ENCODE results near the gene PDIA4. TPM values are rescaled to one million over a fixed set of nuclear protein-coding genes. Genes with fewer than 3 reads are reported as not detected.
A peak's percentile ranks its signal among the peaks of the same experiment; 100 is the strongest.

The PDIA4 gene
- total RNA-seq, 2 experiments from 2014 or later, result 80.2 to 82.8 TPM

DNA sequence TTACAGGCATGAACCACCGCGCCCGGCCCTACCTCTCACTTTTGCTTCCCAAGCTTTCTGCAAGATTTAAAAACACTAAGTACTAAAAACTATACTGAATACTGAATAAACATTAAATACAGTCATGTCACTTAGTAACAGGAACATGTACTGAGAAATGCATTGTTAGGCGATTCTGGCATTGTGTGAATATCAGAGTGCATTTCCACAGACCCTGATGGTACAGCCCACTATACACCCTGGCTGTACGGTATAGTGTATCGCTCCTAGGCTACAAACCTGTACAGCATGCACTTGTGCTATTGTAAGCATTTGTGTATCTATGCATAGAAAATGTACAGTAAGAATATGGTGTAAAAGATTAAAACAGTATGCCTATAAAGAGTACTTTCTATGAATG, 29.1 kb downstream of the PDIA4 start:
- intact Hi-C loops (cut with micrococcal nuclease), result no loop called here
- Mint-ChIP-seq H3K9me3 (no peaks in the 10 kb centered on the region), H3K27me3 (ENCODE audit: low read depth) (no peaks in the 10 kb centered on the region), H3K27ac (no peak overlapping the region), H3K36me3 (ENCODE audit: low read depth) (peaks cover 7% of the 10 kb centered on the region), H3K4me1 (ENCODE audit: low read depth) (no peaks in the 10 kb centered on the region), H3K4me3 (no peak overlapping the region)
- no peak for DNase-seq
- CTCF ChIA-PET, result interaction anchor here (1.3 kb wide), 2 partner anchors 8 to 67 kb away, joined by 3 to 5 read pairs; no protein-coding TSS in a partner anchor

DNA sequence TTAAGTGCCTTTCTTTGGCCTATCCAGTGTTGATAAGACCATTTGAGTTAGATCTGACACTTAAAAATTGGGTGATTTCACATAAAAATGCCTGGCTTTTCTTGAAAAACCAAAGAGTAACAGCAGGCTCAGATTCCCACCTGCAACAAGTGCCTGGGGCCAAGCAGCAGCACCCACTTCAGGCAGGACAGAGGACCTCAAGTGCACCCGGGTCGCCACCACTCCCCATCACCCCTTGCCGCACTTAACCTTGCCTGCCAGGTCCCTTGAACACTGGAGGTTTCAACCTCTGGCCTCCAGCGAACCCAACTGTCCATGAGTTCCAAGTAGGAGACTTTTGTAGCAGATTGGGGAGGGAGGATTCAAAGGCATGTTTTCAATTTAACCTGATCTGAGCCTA, 30.8 kb downstream of the PDIA4 start:
- intact Hi-C loops (cut with micrococcal nuclease), result no loop called here
- Mint-ChIP-seq H3K27ac (no peak overlapping the region), H3K4me3 (no peak overlapping the region), H3K9me3 (no peaks in the 10 kb centered on the region), H3K36me3 (ENCODE audit: low read depth) (no peaks in the 10 kb centered on the region), H3K4me1 (ENCODE audit: low read depth) (no peaks in the 10 kb centered on the region), H3K27me3 (ENCODE audit: low read depth) (no peaks in the 10 kb centered on the region)
- DNase-seq, result no peak
- CTCF ChIA-PET, result no interaction called here

DNA sequence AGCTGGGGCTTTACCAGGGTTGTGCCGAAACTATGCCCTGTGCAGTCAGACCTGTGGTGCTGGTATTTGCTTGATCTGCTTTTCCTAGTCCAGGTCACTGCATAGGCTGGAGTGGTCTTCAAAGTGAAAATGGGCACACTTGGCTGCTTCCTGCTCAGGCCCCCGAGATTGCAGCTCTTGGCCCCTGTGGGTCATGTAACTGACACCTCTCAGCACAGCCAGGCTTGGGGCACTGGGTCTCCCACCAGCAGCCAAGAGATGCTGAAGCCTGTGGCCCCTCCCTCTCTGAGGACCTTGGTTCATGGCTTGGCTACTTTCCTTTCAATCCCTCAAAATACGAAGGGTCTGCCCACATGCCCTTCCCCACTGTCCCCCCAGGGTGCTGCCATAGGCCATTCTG, 33.7 kb downstream of the PDIA4 start:
- no peaks in the 10 kb centered on the region for H3K36me3 Mint-ChIP-seq (ENCODE audit: low read depth)
- no peaks in the 10 kb centered on the region for H3K9me3 Mint-ChIP-seq
- CTCF ChIA-PET, result interaction anchor here (1.5 kb wide), 1 partner anchor 11 kb away, joined by 4 read pairs; no protein-coding TSS in a partner anchor
- H3K27ac Mint-ChIP-seq, result no peak overlapping the region
- no peak for DNase-seq
- intact Hi-C loops (cut with micrococcal nuclease), result no loop called here
- H3K4me3 Mint-ChIP-seq, result no peak overlapping the region
- no peaks in the 10 kb centered on the region for H3K27me3 Mint-ChIP-seq (ENCODE audit: low read depth)
- no peaks in the 10 kb centered on the region for H3K4me1 Mint-ChIP-seq (ENCODE audit: low read depth)

DNA sequence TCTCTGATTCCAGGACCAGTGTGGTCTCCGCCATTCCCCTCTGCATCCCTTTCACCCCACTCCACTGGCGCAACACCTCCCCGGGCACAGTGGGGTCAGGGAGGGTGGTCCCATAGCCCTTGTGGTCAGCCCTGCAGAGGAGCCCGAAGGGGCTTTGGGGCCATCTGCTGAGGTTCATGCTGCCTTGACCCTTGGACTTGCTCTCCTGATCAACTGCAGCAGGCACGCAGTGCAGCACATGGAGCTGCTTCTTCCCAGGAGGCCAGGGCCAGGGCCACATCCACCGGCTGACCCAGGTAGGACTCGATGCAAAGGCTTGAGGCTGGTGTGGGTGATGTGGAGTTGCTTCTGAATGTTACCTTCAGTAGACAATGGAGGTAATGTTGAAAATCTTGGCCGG, 35.1 kb downstream of the PDIA4 start:
- H3K4me1 Mint-ChIP-seq (ENCODE audit: low read depth), result peaks cover 6% of the 10 kb centered on the region
- no peaks in the 10 kb centered on the region for H3K27me3 Mint-ChIP-seq (ENCODE audit: low read depth)
- intact Hi-C loops (cut with micrococcal nuclease), result no loop called here
- H3K9me3 Mint-ChIP-seq, result no peaks in the 10 kb centered on the region
- H3K27ac Mint-ChIP-seq, result no peak overlapping the region
- H3K36me3 Mint-ChIP-seq (ENCODE audit: low read depth), result no peaks in the 10 kb centered on the region
- H3K4me3 Mint-ChIP-seq, result no peak overlapping the region
- no peak for DNase-seq
- CTCF ChIA-PET, result interaction anchor here (1.5 kb wide), 1 partner anchor 12 kb away, joined by 4 read pairs; no protein-coding TSS in a partner anchor

DNA sequence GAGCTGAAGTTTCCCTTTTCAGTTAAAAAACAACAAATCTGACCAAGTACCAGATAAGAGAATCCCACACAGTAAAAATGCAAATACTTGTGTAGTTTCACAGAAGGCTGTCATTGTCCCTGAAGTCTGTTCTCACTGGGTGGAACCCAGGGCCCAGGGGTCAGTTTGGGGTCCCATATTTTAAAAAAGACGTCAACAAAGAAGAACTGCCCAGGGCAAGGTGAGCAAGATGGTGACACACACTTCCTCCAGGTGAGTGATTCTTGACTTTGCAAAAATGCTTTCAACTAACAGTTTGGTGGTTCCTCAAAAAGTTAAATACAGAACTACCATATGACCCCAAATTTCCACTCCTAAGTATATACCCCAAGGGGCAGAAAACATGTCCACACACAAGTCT, 36.8 kb downstream of the PDIA4 start:
- H3K36me3 Mint-ChIP-seq (ENCODE audit: low read depth), result no peaks in the 10 kb centered on the region
- DNase-seq, result no peak
- CTCF ChIA-PET, result interaction anchor here (0.9 to 2.5 kb wide), 3 partner anchors 11 to 74 kb away, joined by 4 to 10 read pairs (median 4); no protein-coding TSS in a partner anchor
- intact Hi-C loops (cut with micrococcal nuclease), result no loop called here
- no peak overlapping the region for H3K4me3 Mint-ChIP-seq
- H3K9me3 Mint-ChIP-seq, result no peaks in the 10 kb centered on the region
- peaks cover 14% of the 10 kb centered on the region for H3K4me1 Mint-ChIP-seq (ENCODE audit: low read depth)
- no peak overlapping the region for H3K27ac Mint-ChIP-seq
- no peaks in the 10 kb centered on the region for H3K27me3 Mint-ChIP-seq (ENCODE audit: low read depth)

DNA sequence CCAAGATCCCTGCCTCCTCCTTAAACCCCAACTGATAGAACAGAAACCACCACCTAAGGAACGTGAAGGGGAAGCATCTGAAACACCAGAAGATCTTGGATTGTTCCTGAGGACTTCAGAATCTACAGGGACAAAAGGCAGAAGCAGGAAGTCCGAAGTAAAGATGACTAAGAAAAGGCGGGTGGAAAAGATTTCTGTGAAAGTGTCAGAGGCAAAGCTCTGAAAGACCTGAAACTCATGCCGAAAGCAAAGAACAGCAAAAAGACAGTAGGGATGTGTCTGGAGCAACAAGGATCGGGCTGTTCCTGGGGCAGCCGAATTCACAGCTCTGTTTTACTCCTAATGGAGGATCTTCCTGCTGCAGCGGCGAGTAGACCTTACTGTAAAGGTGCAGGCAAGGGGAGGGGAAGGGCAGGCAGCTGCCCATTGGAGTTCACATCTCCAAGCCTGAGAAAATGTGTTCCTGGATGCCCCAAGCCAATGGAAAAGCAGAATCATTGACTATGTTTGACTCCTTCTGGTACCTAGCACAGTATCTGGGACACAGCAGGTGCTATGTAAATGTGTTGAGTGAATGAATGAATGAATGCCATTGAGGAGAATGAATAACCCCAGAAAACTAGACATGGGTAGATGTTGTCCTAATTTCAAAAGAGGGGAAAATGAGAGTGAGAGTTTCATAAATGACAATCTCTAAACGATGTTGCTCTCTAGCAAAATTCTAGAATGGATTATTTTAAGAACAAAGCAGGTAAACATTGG, 40.4 kb downstream of the PDIA4 start:
- Mint-ChIP-seq H3K36me3 (ENCODE audit: low read depth) (peaks cover 2% of the 10 kb centered on the region), H3K4me1 (ENCODE audit: low read depth) (peaks cover 38% of the 10 kb centered on the region), H3K27ac (peak overlapping the region; percentile 93), H3K27me3 (ENCODE audit: low read depth) (peaks cover 7% of the 10 kb centered on the region), H3K9me3 (no peaks in the 10 kb centered on the region), H3K4me3 (peak overlapping the region; percentile 98)
- peak; percentile 28 for DNase-seq
- intact Hi-C loops (cut with micrococcal nuclease), result loop anchor here (1.0 to 10.0 kb wide), 14 partner anchors 25 to 617 kb away; partner anchors contain the start of genes EZH2, PDIA4, ZNF282 and ZNF425
- CTCF ChIA-PET, result interaction anchor here (0.9 to 1.9 kb wide), 4 partner anchors 17 to 139 kb away, joined by 3 to 9 read pairs (median 4); no protein-coding TSS in a partner anchor

DNA sequence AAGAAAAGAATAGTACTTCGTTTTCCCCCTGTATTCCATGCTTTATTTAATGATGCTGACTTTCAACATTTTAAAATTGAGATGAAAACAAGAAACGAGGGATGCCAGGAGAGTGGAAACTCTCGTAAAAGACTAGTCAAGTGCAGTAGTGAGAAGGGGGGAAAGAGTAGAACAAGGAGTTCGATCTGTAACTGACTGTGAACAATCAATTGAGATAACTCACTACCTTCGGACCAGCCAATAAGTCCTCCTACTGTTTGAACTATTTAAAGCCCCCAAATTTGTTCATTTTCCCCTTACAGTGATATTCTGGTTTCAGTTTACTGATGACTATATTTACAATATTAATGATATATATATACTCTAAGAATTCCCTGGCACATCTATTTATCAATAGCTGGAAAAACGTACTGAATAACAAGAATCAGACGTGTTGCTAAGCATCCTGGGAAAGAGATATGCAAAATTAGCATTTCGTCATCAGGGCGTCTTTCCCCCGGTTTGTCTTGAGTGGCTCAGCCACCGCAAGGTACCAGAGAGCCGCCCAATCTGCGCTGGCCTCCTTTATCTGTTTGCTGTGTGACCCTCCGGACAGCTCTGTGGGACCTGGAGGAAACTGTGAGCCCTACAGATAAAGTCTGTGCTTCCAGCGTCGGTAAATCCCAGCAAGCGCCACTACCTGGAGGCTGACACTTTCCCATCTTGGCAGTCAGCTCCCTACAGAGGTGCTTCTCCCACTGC, 41.1 kb downstream of the PDIA4 start:
- H3K36me3 Mint-ChIP-seq (ENCODE audit: low read depth), result peaks cover 2% of the 10 kb centered on the region
- no peaks in the 10 kb centered on the region for H3K9me3 Mint-ChIP-seq
- H3K27ac Mint-ChIP-seq, result peak overlapping the region; percentile 93
- peaks cover 40% of the 10 kb centered on the region for H3K4me1 Mint-ChIP-seq (ENCODE audit: low read depth)
- intact Hi-C loops (cut with micrococcal nuclease), result loop anchor here (1.0 to 10.0 kb wide), 14 partner anchors 24 to 618 kb away; partner anchors contain the start of genes EZH2, PDIA4, ZNF282 and ZNF425
- CTCF ChIA-PET, result interaction anchor here (0.9 to 1.9 kb wide), 4 partner anchors 16 to 139 kb away, joined by 3 to 9 read pairs (median 4); no protein-coding TSS in a partner anchor
- peaks cover 7% of the 10 kb centered on the region for H3K27me3 Mint-ChIP-seq (ENCODE audit: low read depth)
- peak; percentile 88 for DNase-seq
- peak overlapping the region; percentile 98 for H3K4me3 Mint-ChIP-seq

DNA sequence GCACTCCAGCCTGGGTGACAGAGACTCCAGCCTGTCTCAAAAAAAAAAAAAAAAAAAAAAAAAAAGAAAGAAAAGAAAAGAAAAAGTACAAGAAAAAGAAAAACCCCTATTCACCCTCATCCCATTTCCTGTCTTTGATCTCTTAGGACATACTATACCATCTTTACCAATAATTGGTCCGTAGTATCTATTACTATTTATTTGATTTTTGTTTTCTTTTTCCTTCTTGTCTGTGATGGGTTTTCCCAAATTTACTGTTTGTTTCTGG, 41.6 kb downstream of the PDIA4 start:
- Mint-ChIP-seq H3K27ac (peak overlapping the region; percentile 93), H3K4me3 (peak overlapping the region; percentile 69), H3K36me3 (ENCODE audit: low read depth) (peaks cover 2% of the 10 kb centered on the region), H3K9me3 (no peaks in the 10 kb centered on the region), H3K27me3 (ENCODE audit: low read depth) (peaks cover 7% of the 10 kb centered on the region), H3K4me1 (ENCODE audit: low read depth) (peaks cover 40% of the 10 kb centered on the region)
- DNase-seq, result no peak
- intact Hi-C loops (cut with micrococcal nuclease), result loop anchor here (1.0 to 10.0 kb wide), 14 partner anchors 23 to 618 kb away; partner anchors contain the start of genes EZH2, PDIA4, ZNF282 and ZNF425
- CTCF ChIA-PET, result interaction anchor here (0.9 kb wide), 1 partner anchor 79 kb away, joined by 5 read pairs; no protein-coding TSS in a partner anchor

DNA sequence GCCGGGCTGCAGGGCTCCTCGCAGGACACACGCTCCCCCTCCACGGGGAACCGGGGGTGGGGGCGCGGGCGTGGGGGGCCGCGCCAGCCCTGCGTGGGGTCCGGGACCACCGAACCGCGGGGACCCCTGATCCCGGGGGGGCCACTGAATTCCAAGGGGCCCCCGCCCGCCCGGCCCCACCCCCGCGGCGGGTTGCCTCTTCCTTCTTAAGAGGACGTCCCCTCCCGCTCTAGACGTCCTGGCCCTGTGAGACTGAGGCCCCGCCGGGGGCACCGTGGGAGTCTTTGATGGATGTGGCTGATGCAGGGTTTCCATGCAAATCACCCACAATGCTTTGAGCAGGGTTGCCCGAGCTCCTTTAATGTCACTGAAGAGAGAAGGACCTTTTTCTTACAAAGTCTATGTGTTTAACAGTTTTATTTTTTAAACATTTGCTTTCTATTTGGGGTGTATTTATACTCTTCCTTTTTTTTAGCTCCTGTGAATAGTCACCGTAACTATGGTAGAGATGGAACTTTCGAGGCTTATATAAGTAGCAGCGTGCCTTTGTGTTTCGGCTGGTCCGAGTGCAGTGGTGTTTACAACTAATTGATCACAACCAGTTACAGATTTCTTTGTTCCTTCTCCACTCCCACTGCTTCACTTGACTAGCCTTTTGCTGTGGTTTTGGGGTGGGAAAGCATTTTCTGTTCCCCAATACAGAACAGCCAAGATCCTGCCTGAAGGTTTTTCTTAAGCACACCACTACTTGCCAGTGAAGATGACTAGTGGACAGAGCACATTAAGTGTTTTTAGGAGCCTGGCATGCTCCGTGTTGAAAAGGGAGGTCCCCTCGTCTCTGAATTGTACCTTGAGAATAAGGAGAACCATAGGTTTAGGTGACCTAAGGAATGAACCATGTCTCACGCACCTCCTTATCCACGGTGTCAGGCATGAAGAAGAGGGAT, 44.8 kb downstream of the PDIA4 start:
- peak; percentile 85 for DNase-seq
- H3K4me1 Mint-ChIP-seq (ENCODE audit: low read depth), result peaks cover 52% of the 10 kb centered on the region
- H3K4me3 Mint-ChIP-seq, result peak overlapping the region; percentile 92
- H3K9me3 Mint-ChIP-seq, result peaks cover 6% of the 10 kb centered on the region
- peaks cover 2% of the 10 kb centered on the region for H3K36me3 Mint-ChIP-seq (ENCODE audit: low read depth)
- intact Hi-C loops (cut with micrococcal nuclease), result loop anchor here (1.0 to 10.0 kb wide), 8 partner anchors 19 to 621 kb away; partner anchors contain the start of genes EZH2, ZNF425 and ZNF786
- CTCF ChIA-PET, result interaction anchor here (0.5 to 2.6 kb wide), 6 partner anchors 9 to 1383 kb away, joined by 3 to 13 read pairs (median 4); no protein-coding TSS in a partner anchor
- H3K27ac Mint-ChIP-seq, result peak overlapping the region; percentile 87
- peaks cover 7% of the 10 kb centered on the region for H3K27me3 Mint-ChIP-seq (ENCODE audit: low read depth)

DNA sequence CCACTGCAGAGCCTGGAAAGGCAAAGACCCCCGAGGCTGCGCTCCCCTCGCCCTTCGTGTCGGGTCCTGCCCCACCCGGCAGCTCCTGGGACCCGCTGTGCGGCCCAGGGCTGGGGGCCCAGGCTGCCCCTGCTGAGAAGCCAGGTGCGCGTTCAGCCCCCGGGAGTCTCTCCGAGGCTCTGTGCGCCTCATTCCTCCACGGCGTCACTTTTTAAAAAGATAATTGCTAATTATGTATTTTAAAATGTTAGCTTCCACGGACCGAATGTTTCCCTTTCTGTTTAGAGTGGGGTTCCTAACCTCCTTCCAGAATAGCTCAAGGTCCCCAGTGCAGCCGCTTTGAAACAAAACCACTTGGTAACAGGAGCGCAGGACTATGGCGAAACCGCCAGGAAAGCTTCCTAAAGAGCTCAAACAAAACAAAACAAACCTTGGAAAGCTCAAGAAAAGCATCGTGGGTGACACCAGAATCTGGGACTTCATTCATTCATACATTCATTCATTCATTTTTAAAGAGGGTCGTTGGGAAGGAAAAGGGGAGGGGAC, 45.6 kb downstream of the PDIA4 start:
- H3K36me3 Mint-ChIP-seq (ENCODE audit: low read depth), result peaks cover 2% of the 10 kb centered on the region
- intact Hi-C loops (cut with micrococcal nuclease), result loop anchor here (1.0 to 10.0 kb wide), 8 partner anchors 18 to 622 kb away; partner anchors contain the start of genes EZH2, ZNF425 and ZNF786
- peak overlapping the region; percentile 92 for H3K4me3 Mint-ChIP-seq
- CTCF ChIA-PET, result interaction anchor here (0.5 to 2.6 kb wide), 5 partner anchors 8 to 162 kb away, joined by 3 to 13 read pairs (median 4); no protein-coding TSS in a partner anchor
- DNase-seq, result no peak
- peak overlapping the region; percentile 23 for H3K27ac Mint-ChIP-seq
- H3K27me3 Mint-ChIP-seq (ENCODE audit: low read depth), result peaks cover 7% of the 10 kb centered on the region
- H3K4me1 Mint-ChIP-seq (ENCODE audit: low read depth), result peaks cover 45% of the 10 kb centered on the region
- H3K9me3 Mint-ChIP-seq, result peaks cover 6% of the 10 kb centered on the region

DNA sequence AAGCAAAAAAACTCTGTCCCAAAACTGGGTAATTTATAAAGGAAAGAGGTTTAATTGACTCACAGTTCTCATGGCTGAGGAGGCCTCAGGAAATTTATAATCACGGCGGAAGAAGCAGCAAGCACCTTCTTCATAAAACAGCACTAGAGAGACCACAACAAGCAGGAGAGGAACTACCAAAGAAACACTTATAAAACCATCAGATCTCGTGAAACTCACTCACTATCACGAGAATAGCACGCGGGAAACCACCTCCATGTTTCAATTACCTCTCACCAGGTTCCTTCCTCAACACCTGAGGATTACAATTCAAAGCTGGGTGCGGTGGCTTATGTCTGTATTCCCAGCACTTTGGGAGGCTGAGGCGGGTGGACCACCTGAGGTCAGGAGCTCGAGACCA, 48.5 kb downstream of the PDIA4 start:
- H3K4me3 Mint-ChIP-seq, result no peak overlapping the region
- peak overlapping the region; percentile 55 for H3K27ac Mint-ChIP-seq
- intact Hi-C loops (cut with micrococcal nuclease), result loop anchor here (1.0 to 10.0 kb wide), 2 partner anchors 14 to 625 kb away; no protein-coding TSS in a partner anchor
- H3K27me3 Mint-ChIP-seq (ENCODE audit: low read depth), result peaks cover 7% of the 10 kb centered on the region
- peaks cover 6% of the 10 kb centered on the region for H3K9me3 Mint-ChIP-seq
- CTCF ChIA-PET, result interaction anchor here (1.3 kb wide), 1 partner anchor 26 kb away, joined by 7 read pairs; no protein-coding TSS in a partner anchor
- peaks cover 33% of the 10 kb centered on the region for H3K4me1 Mint-ChIP-seq (ENCODE audit: low read depth)
- H3K36me3 Mint-ChIP-seq (ENCODE audit: low read depth), result peaks cover 2% of the 10 kb centered on the region
- DNase-seq, result peak; percentile 64
